NB4 (cell line): ENCODE results near the gene PTPRZ1.

Experiments
- DNase-seq: peaks from one replicate; pipeline ENCODE4 v3.0.0; 2010; ENCODE audit warnings: low read depth
- H3K4me3 ChIP-seq: one replicate; pipeline ENCODE4 v1.5.1; 2011; ENCODE audit warnings: mild to moderate bottlenecking, low read depth, low read length, moderate library complexity
- CTCF ChIP-seq: IDR thresholded peaks from one replicate; pipeline ENCODE4 v1.5.1; 2012; ENCODE audit warnings: low read depth, low read length
- MAX ChIP-seq: IDR thresholded peaks from 2 replicates; pipeline ENCODE4 v1.6.1; 2011; ENCODE audit warnings: low read depth, low read length
- MYC ChIP-seq: IDR thresholded peaks from 2 replicates; pipeline ENCODE4 v1.6.1; 2011; ENCODE audit warnings: low read depth, low read length
- POLR2A ChIP-seq: IDR thresholded peaks from 2 replicates; pipeline ENCODE4 v1.6.1; 2011; ENCODE audit warnings: mild to moderate bottlenecking; ENCODE audit not compliant: insufficient read length; ENCODE audit errors: extremely low read depth

The PTPRZ1 gene

GRCh38 chr7:121932768-121933167 is 59.8 kb downstream of the PTPRZ1 start:
- no peak for DNase-seq
- no peak overlapping the region for H3K4me3 ChIP-seq
- TF ChIP-seq MAX = no peak
- TF ChIP-seq MYC = no peak
- no peak for TF ChIP-seq CTCF
- TF ChIP-seq POLR2A = no peak

GRCh38 chr7:121936951-121937623 is 64.1 kb downstream of the PTPRZ1 start:
- DNase-seq = no peak
- TF ChIP-seq POLR2A = no peak
- H3K4me3 ChIP-seq = no peak overlapping the region

- no peak overlapping the region for H3K4me3 ChIP-seq
- TF ChIP-seq MYC = no peak
- no peak for TF ChIP-seq POLR2A
- no peak for TF ChIP-seq CTCF
- no peak for TF ChIP-seq MAX
- DNase-seq = no peak
These were observed 65.6 kb downstream of the PTPRZ1 start for GRCh38 chr7:121938429-121938996.

GRCh38 chr7:121940918-121941317 is 68.0 kb downstream of the PTPRZ1 start:
- no peak for TF ChIP-seq CTCF
- TF ChIP-seq MYC = no peak
- no peak for TF ChIP-seq MAX
- TF ChIP-seq POLR2A = no peak
- DNase-seq = no peak

GRCh38 chr7:121941830-121942229 is 68.9 kb downstream of the PTPRZ1 start:
- no peak for DNase-seq
- no peak for TF ChIP-seq MAX
- no peak for TF ChIP-seq MYC
- TF ChIP-seq POLR2A = no peak
- no peak for TF ChIP-seq CTCF
- H3K4me3 ChIP-seq = no peak overlapping the region

More at GRCh38 chr7:121940918-121941317, 68.0 kb downstream of the PTPRZ1 start:
- no peak overlapping the region for H3K4me3 ChIP-seq

GRCh38 chr7:121945066-121945465 is 72.1 kb downstream of the PTPRZ1 start:
- DNase-seq = no peak
- H3K4me3 ChIP-seq = no peak overlapping the region
- no peak for TF ChIP-seq MAX
- TF ChIP-seq POLR2A = no peak
- no peak for TF ChIP-seq CTCF
- no peak for TF ChIP-seq MYC
